ENCODE results near the gene COL6A5.

COL6A5 gene

DNA sequence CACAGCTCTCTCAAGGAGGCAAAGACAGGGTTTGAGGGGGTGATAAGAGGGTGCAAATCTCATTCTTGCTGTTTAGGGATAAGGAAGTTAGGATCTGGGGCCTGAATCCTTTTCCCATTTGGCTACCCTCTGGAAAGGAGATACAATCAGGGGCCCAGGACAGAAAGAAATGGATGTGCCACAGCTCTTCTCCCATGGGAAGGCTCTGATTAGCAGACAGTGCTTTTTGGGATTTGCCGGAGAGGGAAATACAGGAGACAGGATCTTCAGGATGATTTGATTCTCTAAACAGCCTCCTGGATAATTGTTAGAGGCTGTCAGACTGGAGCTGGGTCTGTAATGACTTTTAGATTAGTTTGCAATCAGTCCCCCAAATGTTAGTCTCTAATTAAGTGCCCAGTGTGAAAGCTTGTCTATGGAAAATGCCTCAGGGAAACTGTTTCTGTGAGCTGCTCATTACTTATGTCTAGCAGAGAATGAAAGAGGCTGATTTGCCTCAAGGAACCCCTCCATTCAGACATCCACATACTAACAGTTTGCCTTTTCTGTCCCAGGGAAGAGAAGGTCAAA lies 67.6 kb downstream of the COL6A5 start:
- no peak overlapping the region for H3K4me3 ChIP-seq (ENCODE audit: low read depth, low read length)
- TF ChIP-seq, protein P1, sequence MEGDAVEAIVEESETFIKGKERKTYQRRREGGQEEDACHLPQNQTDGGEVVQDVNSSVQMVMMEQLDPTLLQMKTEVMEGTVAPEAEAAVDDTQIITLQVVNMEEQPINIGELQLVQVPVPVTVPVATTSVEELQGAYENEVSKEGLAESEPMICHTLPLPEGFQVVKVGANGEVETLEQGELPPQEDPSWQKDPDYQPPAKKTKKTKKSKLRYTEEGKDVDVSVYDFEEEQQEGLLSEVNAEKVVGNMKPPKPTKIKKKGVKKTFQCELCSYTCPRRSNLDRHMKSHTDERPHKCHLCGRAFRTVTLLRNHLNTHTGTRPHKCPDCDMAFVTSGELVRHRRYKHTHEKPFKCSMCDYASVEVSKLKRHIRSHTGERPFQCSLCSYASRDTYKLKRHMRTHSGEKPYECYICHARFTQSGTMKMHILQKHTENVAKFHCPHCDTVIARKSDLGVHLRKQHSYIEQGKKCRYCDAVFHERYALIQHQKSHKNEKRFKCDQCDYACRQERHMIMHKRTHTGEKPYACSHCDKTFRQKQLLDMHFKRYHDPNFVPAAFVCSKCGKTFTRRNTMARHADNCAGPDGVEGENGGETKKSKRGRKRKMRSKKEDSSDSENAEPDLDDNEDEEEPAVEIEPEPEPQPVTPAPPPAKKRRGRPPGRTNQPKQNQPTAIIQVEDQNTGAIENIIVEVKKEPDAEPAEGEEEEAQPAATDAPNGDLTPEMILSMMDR (IDR thresholded peaks at IDR 0.05; ENCODE audit: low read depth, low read length, missing control alignments) = no peak
- DNase-seq (ENCODE audit: low read depth) = no peak
- in situ Hi-C loops (cut with HindIII; ENCODE audit: low sequenced_read_pairs) = no loop called here

DNA sequence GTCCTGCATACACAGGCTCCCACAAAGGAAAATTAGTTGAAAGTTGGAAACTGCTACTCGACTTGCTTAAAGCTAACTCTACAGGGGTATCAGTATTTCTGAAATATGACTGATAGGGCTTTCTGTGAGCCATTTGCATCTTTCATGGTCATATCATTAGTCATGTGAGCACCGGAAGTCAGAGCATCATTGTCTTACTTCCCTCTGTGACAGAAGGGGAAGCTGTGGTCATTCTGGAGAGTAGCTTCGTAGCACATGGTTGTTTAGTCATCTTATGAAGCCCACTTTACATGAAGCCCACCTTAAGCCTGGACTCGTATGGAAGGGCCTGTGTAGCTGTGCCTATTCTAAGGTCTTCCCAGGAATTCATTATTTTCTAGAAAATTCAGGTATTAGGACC lies 69.0 kb downstream of the COL6A5 start:
- no peak for DNase-seq (ENCODE audit: low read depth)
- no peak overlapping the region for H3K4me3 ChIP-seq (ENCODE audit: low read depth, low read length)
- in situ Hi-C loops (cut with HindIII; ENCODE audit: low sequenced_read_pairs) = no loop called here
- TF ChIP-seq, protein P1 (IDR thresholded peaks at IDR 0.05; ENCODE audit: low read depth, low read length, missing control alignments) = no peak

DNA sequence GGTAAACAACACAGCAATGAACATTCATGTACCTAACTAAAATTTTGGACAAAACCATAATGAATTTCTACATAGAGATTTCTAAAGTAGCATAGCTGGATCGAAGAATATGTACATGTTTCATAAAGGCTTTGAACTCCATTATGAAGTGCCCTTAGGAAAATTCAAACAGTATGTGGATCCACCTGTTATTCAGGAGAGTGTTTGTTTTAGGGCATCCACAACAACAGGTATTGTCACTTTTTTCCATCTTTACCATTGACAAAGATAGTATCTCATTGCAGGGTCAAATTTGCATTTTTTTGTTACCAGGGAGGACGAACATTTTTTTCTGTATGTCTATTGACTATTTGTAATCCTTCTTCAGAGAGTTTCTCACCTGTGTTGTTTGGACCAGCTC lies 75.0 kb downstream of the COL6A5 start:
- in situ Hi-C loops (cut with HindIII; ENCODE audit: low sequenced_read_pairs) = no loop called here
- TF ChIP-seq, protein P1 (IDR thresholded peaks at IDR 0.05; ENCODE audit: low read depth, low read length, missing control alignments) = no peak
- H3K4me3 ChIP-seq (ENCODE audit: low read depth, low read length) = no peak overlapping the region
- DNase-seq (ENCODE audit: low read depth) = no peak

DNA sequence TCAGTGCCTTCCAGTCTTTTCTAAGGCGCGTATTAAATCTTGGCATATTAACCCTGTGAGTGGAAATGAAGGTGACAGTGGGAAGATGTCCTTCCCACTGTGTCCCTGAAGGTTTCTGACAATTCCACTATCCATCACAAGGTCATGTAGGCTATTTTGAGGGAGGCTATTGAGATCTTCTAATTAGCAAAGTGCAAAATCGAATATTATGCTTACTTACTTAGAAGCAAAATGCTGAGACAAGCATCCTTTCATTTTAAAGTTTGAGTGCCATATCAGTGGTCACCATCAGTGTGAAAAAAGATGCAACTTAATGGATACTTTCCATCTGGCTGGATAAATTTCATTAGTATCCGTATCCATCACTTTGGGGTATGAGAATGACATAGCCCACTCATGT lies 77.6 kb downstream of the COL6A5 start:
- H3K4me3 ChIP-seq (ENCODE audit: low read depth, low read length) = no peak overlapping the region
- no peak for DNase-seq (ENCODE audit: low read depth)
- TF ChIP-seq, protein P1 (IDR thresholded peaks at IDR 0.05; ENCODE audit: low read depth, low read length, missing control alignments) = no peak
- in situ Hi-C loops (cut with HindIII; ENCODE audit: low sequenced_read_pairs) = no loop called here

DNA sequence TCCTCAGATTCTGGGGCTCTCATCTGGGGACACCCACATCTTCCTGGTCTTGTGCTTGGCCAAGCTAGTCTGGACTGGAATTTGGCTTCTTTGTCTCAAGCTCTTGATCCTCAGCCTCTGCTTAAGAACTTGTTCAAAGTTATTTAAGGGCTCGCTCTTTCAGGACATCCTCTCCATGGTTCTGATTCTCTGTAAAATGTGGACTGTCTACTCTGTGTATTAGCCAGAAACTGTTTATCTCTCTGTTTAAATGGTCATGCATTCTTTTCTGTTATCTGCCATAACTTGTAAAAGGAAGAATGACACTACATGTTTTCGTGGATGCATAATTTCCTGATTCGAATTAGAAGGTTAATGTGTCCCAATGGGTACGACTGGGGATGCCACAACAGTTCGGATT lies 79.4 kb downstream of the COL6A5 start:
- TF ChIP-seq, protein P1 (IDR thresholded peaks at IDR 0.05; ENCODE audit: low read depth, low read length, missing control alignments) = no peak
- DNase-seq (ENCODE audit: low read depth) = no peak
- H3K4me3 ChIP-seq (ENCODE audit: low read depth, low read length) = no peak overlapping the region
- in situ Hi-C loops (cut with HindIII; ENCODE audit: low sequenced_read_pairs) = no loop called here

DNA sequence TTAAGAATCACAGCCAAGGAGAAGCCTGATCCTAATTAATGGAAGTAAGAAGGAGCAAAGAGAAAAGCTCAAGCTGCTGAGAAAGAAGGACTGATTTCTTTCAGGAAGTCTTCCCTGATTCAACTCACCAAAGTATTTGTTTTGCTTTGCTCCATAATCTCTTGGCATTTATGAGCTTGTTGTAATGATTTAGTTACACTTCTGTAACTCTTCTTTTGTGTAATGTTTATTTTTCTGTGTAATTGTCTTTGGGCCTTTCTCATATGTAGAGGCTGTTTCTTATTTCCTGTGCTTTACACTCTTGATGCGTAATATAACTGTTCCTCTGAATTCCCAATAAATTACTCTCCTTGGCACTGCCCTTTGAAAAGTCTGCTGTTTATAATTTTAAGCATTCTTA lies 80.0 kb downstream of the COL6A5 start:
- TF ChIP-seq, protein P1 (IDR thresholded peaks at IDR 0.05; ENCODE audit: low read depth, low read length, missing control alignments) = no peak
- in situ Hi-C loops (cut with HindIII; ENCODE audit: low sequenced_read_pairs) = no loop called here
- no peak for DNase-seq (ENCODE audit: low read depth)
- H3K4me3 ChIP-seq (ENCODE audit: low read depth, low read length) = no peak overlapping the region

DNA sequence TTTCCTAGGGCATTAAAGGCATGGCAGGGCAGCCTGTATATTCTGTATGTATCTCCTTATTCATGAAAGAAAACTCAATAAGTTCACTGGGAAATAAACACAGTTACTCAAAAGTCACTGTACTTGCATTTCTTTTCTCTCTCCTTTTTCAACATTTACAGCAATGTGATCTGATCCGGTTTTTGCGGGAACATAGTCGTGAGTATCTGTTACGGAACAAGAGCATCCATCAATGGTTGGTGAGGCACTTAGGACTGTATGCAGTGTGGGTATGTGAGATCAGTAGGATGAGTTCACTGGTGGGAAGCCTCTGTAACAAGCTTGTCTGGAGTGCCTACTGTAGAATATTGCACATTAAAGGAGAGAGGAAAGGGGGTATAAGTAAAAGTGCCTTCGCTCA lies 80.7 kb downstream of the COL6A5 start:
- no peak overlapping the region for H3K4me3 ChIP-seq (ENCODE audit: low read depth, low read length)
- in situ Hi-C loops (cut with HindIII; ENCODE audit: low sequenced_read_pairs) = no loop called here
- no peak for DNase-seq (ENCODE audit: low read depth)
- TF ChIP-seq, protein P1 (IDR thresholded peaks at IDR 0.05; ENCODE audit: low read depth, low read length, missing control alignments) = no peak
